Measurements from ENCODE around the gene TOMM6. TPM values are rescaled to one million over a fixed set of nuclear protein-coding genes. Genes with fewer than 3 reads are reported as not detected.
A peak's percentile ranks its signal among the peaks of the same experiment; 100 is the strongest.

Gene TOMM6
- total RNA-seq, 1 experiment from 2014 or later = 142 TPM

GRCh38 chr6:41823178-41823577 is 35.7 kb downstream of the TOMM6 start:
- DNase-seq (no peak), ATAC-seq (no peak)
- no TSS peak for BruUV-seq (replicated peaks)
- H4K20me1 ChIP-seq (ENCODE audit: low read length) = no peaks in the 10 kb centered on the region
- no peaks in the 10 kb centered on the region for H3K36me3 ChIP-seq (ENCODE audit: low read depth, low read length)
- H3K27ac ChIP-seq (ENCODE audit: low read length) = no peak overlapping the region
- no peaks in the 10 kb centered on the region for H3K79me2 ChIP-seq (ENCODE audit: low read length)
- H3K9me3 ChIP-seq (ENCODE audit: low read length) = no peaks in the 10 kb centered on the region
- no peak overlapping the region for H3K4me2 ChIP-seq (ENCODE audit: low read length)
- H3K9me2 ChIP-seq (replicated peaks; ENCODE audit: low read length) = no peaks in the 10 kb centered on the region
- intact Hi-C loops (cut with micrococcal nuclease) = no loop called here
- TF ChIP-seq EZH2 (IDR thresholded peaks at IDR 0.05; ENCODE audit: low read length, unreplicated experiment) = no peak
- no peak for TF ChIP-seq CTCF (conservative IDR thresholded peaks at IDR 0.05; ENCODE audit: low read depth, low read length)
- TF ChIP-seq EZH2phosphoT487 (IDR thresholded peaks at IDR 0.05; ENCODE audit: borderline replicate concordance, low read length) = no peak
- no peaks in the 10 kb centered on the region for H3K27me3 ChIP-seq (ENCODE audit: low read length)
- ChIA-PET CTCF (interaction anchor here (0.6 kb wide), 1 partner anchor 455 kb away, joined by 5 read pairs; no protein-coding TSS in a partner anchor), POLR2A (ENCODE audit: unreplicated experiment) (no interaction called here)
- no peaks in the 10 kb centered on the region for H3F3A ChIP-seq (ENCODE audit: low read length, unreplicated experiment)
- H2AFZ ChIP-seq (ENCODE audit: low read length) = no peak overlapping the region
- H3K9ac ChIP-seq (ENCODE audit: low read length) = no peak overlapping the region
- peaks cover 12% of the 10 kb centered on the region for H3K4me1 ChIP-seq (ENCODE audit: insufficient read depth, low read length)
- no peak overlapping the region for H3K4me3 ChIP-seq (ENCODE audit: low read length)

DNA sequence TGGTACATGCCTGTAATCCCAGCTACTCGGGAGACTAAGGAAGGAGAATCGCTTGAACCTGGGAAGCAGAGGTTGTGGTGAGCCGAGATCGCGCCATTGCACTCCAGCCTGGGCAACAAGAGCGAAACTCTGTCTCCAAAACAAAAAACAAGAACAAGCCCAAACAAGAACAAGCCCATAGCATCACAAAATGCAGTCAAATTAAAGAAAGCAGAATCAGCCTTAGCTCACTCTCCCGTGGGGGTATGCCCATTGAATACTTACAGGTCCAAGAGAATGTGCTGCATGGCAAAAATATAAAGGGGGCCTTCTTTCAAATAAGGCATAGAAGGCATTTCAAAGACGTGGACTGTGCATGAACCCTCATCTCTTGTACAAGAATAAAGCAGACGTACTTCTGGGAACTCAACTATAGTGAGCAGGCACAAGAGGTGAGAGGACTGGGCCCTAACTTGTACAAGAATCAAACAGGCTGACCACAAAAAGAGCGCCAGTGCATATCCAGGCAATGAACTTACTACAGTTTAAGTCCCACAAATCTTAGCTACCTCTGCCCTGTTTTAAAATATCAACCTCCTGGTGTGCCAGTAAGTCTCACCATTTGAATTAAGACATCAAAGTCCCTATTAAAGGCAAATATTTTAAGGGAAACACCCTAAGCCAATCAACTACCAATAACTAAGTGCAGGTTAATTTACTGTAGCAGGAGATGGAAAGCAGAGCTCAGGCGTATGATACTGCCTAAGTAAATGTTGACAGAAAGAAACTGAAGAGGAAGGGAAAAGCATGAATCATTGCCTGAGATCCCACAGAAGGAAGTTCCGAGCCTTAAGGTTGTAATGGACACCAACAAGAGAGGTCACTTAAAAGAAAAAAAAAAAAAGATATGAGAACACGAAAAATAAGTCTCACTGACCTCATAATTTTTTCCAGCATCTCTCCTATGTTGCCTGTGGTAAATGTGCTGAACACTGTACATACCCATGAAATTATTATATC is 37.4 kb downstream of the TOMM6 start:
- no peak for TF ChIP-seq EZH2 (IDR thresholded peaks at IDR 0.05; ENCODE audit: low read length, unreplicated experiment)
- TF ChIP-seq EZH2phosphoT487 (IDR thresholded peaks at IDR 0.05; ENCODE audit: borderline replicate concordance, low read length) = no peak
- no peak for TF ChIP-seq CTCF (conservative IDR thresholded peaks at IDR 0.05; ENCODE audit: low read depth, low read length)
- no peak overlapping the region for H2AFZ ChIP-seq (ENCODE audit: low read length)
- ChIA-PET POLR2A (ENCODE audit: unreplicated experiment) (no interaction called here), CTCF (interaction anchor here (0.6 to 1.0 kb wide), 2 partner anchors 45 to 96 kb away, joined by 3 to 5 read pairs; partner anchors contain the start of genes BYSL, FRS3 and MED20)
- DNase-seq = peak; percentile 89
- no peaks in the 10 kb centered on the region for H3K36me3 ChIP-seq (ENCODE audit: low read depth, low read length)
- H3K27me3 ChIP-seq (ENCODE audit: low read length) = no peaks in the 10 kb centered on the region
- BruUV-seq (replicated peaks) = no TSS peak
- H3K9me3 ChIP-seq (ENCODE audit: low read length) = no peaks in the 10 kb centered on the region
- no peaks in the 10 kb centered on the region for H4K20me1 ChIP-seq (ENCODE audit: low read length)
- ATAC-seq = peak; percentile 100
- H3K4me1 ChIP-seq (ENCODE audit: insufficient read depth, low read length) = peaks cover 12% of the 10 kb centered on the region
- H3K4me3 ChIP-seq (ENCODE audit: low read length) = no peak overlapping the region
- intact Hi-C loops (cut with micrococcal nuclease) = loop anchor here (1.0 kb wide), 1 partner anchor 21 kb away; no protein-coding TSS in a partner anchor
- H3K4me2 ChIP-seq (ENCODE audit: low read length) = peak overlapping the region; percentile 41
- no peak overlapping the region for H3K9ac ChIP-seq (ENCODE audit: low read length)
- no peaks in the 10 kb centered on the region for H3K9me2 ChIP-seq (replicated peaks; ENCODE audit: low read length)
- H3K27ac ChIP-seq (ENCODE audit: low read length) = peak overlapping the region; percentile 52
- H3F3A ChIP-seq (ENCODE audit: low read length, unreplicated experiment) = no peaks in the 10 kb centered on the region
- no peaks in the 10 kb centered on the region for H3K79me2 ChIP-seq (ENCODE audit: low read length)
